HEK293 (cell line): Measurements from ENCODE around the gene GALNTL6.
A peak's percentile ranks its signal among the peaks of the same experiment; 100 is the strongest.

ENCODE experiments used
- FEZF1 ChIP-seq: fragments of 450-650 bp; formaldehyde crosslinking; IDR thresholded peaks from 2 replicates; pipeline ENCODE4 v1.5.1; 2016; ENCODE audit warnings: missing biosample characterization, missing genetic modification characterization
- GFI1B ChIP-seq: fragments of 450-650 bp; formaldehyde crosslinking; IDR thresholded peaks from 2 replicates; pipeline ENCODE4 v1.5.1; 2016; ENCODE audit warnings: missing biosample characterization, missing genetic modification characterization
- GLI2 ChIP-seq: fragments of 450-650 bp; formaldehyde crosslinking; IDR thresholded peaks from 2 replicates; pipeline ENCODE4; 2017; ENCODE audit warnings: missing biosample characterization, missing genetic modification characterization, low read depth, borderline replicate concordance
- GLI4 ChIP-seq: fragments of 450-650 bp; formaldehyde crosslinking; IDR thresholded peaks from 2 replicates; pipeline ENCODE4 v1.5.1; 2016; ENCODE audit warnings: missing biosample characterization, missing genetic modification characterization
- SALL2 ChIP-seq: fragments of 450-650 bp; formaldehyde crosslinking; IDR thresholded peaks from 2 replicates; pipeline ENCODE4 v1.5.0; 2017; ENCODE audit warnings: missing biosample characterization, mild to moderate bottlenecking, missing genetic modification characterization, borderline replicate concordance
- ZBTB10 ChIP-seq: fragments of 450-650 bp; formaldehyde crosslinking; IDR thresholded peaks from 2 replicates; pipeline ENCODE4 v1.5.1; 2016; ENCODE audit warnings: missing biosample characterization, missing genetic modification characterization
- ZFHX2 ChIP-seq: fragments of 450-650 bp; formaldehyde crosslinking; conservative IDR thresholded peaks from 2 replicates; pipeline ENCODE4 v1.5.1; 2016; ENCODE audit warnings: missing biosample characterization, missing genetic modification characterization
- ZFP69B ChIP-seq: fragments of 450-650 bp; formaldehyde crosslinking; IDR thresholded peaks from 2 replicates; pipeline ENCODE4 v1.5.1; 2016; ENCODE audit warnings: missing biosample characterization, missing genetic modification characterization
- ZNF10 ChIP-seq: fragments of 450-650 bp; formaldehyde crosslinking; IDR thresholded peaks from 2 replicates; pipeline ENCODE4 v1.5.1; 2017; ENCODE audit warnings: missing biosample characterization, missing genetic modification characterization
- ZNF114 ChIP-seq: fragments of 450-650 bp; formaldehyde crosslinking; IDR thresholded peaks from 2 replicates; pipeline ENCODE4 v1.5.0; 2017; ENCODE audit warnings: missing biosample characterization, missing genetic modification characterization
- ZNF121 ChIP-seq: fragments of 450-650 bp; formaldehyde crosslinking; IDR thresholded peaks from 2 replicates; pipeline ENCODE4 v1.5.1; 2016; ENCODE audit warnings: missing biosample characterization, missing genetic modification characterization
- ZNF138 ChIP-seq: fragments of 450-650 bp; formaldehyde crosslinking; IDR thresholded peaks from 2 replicates; pipeline ENCODE4 v1.5.1; 2016; ENCODE audit warnings: missing biosample characterization, missing genetic modification characterization, borderline replicate concordance
- ZNF155 ChIP-seq: fragments of 450-650 bp; formaldehyde crosslinking; IDR thresholded peaks from 2 replicates; pipeline ENCODE4 v1.5.1; 2016; ENCODE audit warnings: missing biosample characterization, missing genetic modification characterization
- ZNF16 ChIP-seq: fragments of 450-650 bp; formaldehyde crosslinking; IDR thresholded peaks from 2 replicates; pipeline ENCODE4 v1.5.1; 2016; ENCODE audit warnings: low read depth, missing biosample characterization, missing genetic modification characterization
- ZNF266 ChIP-seq: fragments of 450-650 bp; formaldehyde crosslinking; IDR thresholded peaks from 2 replicates; pipeline ENCODE4 v1.5.1; 2016; ENCODE audit warnings: missing biosample characterization, missing genetic modification characterization, low read depth
- ZNF341 ChIP-seq: fragments of 450-650 bp; formaldehyde crosslinking; IDR thresholded peaks from 2 replicates; pipeline ENCODE4; 2016; ENCODE audit warnings: low read depth, missing biosample characterization, missing genetic modification characterization
- ZNF404 ChIP-seq: fragments of 450-650 bp; formaldehyde crosslinking; IDR thresholded peaks from 2 replicates; pipeline ENCODE4 v1.5.1; 2017; ENCODE audit warnings: missing biosample characterization, missing genetic modification characterization
- ZNF423 ChIP-seq: fragments of 450-650 bp; formaldehyde crosslinking; IDR thresholded peaks from 2 replicates; pipeline ENCODE4 v1.5.1; 2016; ENCODE audit warnings: missing biosample characterization, missing genetic modification characterization
- ZNF433 ChIP-seq: fragments of 450-650 bp; formaldehyde crosslinking; IDR thresholded peaks from 2 replicates; pipeline ENCODE4 v1.5.1; 2016; ENCODE audit warnings: missing biosample characterization, missing genetic modification characterization, low read depth
- ZNF514 ChIP-seq: fragments of 450-650 bp; formaldehyde crosslinking; IDR thresholded peaks from 2 replicates; pipeline ENCODE4 v1.5.1; 2016; ENCODE audit warnings: missing biosample characterization, missing genetic modification characterization
- ZNF521 ChIP-seq: fragments of 450-650 bp; formaldehyde crosslinking; IDR thresholded peaks from 2 replicates; pipeline ENCODE4 v1.5.1; 2017; ENCODE audit warnings: missing biosample characterization, mild to moderate bottlenecking, missing genetic modification characterization
- ZNF555 ChIP-seq: fragments of 450-650 bp; formaldehyde crosslinking; conservative IDR thresholded peaks from 2 replicates; pipeline ENCODE4 v1.5.1; 2017; ENCODE audit warnings: missing biosample characterization, mild to moderate bottlenecking, missing genetic modification characterization, inconsistent platforms
- ZNF560 ChIP-seq: fragments of 450-650 bp; formaldehyde crosslinking; IDR thresholded peaks from 2 replicates; pipeline ENCODE4 v1.5.1; 2017; ENCODE audit warnings: missing biosample characterization, missing genetic modification characterization, borderline replicate concordance
- ZNF561 ChIP-seq: fragments of 450-650 bp; IDR thresholded peaks from 2 replicates; pipeline ENCODE4 v1.5.1; 2018; ENCODE audit warnings: missing biosample characterization, missing genetic modification characterization, borderline replicate concordance
- ZNF677 ChIP-seq: fragments of 450-650 bp; IDR thresholded peaks from 2 replicates; pipeline ENCODE4 v1.5.0; 2018; ENCODE audit warnings: missing biosample characterization, mild to moderate bottlenecking, missing genetic modification characterization, moderate library complexity
- ZNF747 ChIP-seq: fragments of 450-650 bp; formaldehyde crosslinking; IDR thresholded peaks from 2 replicates; pipeline ENCODE4 v1.5.1; 2016; ENCODE audit warnings: missing biosample characterization, missing genetic modification characterization
- ZNF792 ChIP-seq: fragments of 450-650 bp; formaldehyde crosslinking; IDR thresholded peaks from 2 replicates; pipeline ENCODE4 v1.5.1; 2016; ENCODE audit warnings: missing biosample characterization, missing genetic modification characterization
- TF ChIP-seq, protein P1 (sequence below): fragments of 450-650 bp; formaldehyde crosslinking; IDR thresholded peaks from 2 replicates; pipeline ENCODE4 v1.5.1; 2016; ENCODE audit warnings: missing biosample characterization, missing genetic modification characterization
- TF ChIP-seq, protein P2 (sequence below): fragments of 450-650 bp; formaldehyde crosslinking; IDR thresholded peaks from 2 replicates; pipeline ENCODE4 v1.5.1; 2016; ENCODE audit warnings: missing biosample characterization, missing genetic modification characterization, borderline replicate concordance

The GALNTL6 gene

DNA sequence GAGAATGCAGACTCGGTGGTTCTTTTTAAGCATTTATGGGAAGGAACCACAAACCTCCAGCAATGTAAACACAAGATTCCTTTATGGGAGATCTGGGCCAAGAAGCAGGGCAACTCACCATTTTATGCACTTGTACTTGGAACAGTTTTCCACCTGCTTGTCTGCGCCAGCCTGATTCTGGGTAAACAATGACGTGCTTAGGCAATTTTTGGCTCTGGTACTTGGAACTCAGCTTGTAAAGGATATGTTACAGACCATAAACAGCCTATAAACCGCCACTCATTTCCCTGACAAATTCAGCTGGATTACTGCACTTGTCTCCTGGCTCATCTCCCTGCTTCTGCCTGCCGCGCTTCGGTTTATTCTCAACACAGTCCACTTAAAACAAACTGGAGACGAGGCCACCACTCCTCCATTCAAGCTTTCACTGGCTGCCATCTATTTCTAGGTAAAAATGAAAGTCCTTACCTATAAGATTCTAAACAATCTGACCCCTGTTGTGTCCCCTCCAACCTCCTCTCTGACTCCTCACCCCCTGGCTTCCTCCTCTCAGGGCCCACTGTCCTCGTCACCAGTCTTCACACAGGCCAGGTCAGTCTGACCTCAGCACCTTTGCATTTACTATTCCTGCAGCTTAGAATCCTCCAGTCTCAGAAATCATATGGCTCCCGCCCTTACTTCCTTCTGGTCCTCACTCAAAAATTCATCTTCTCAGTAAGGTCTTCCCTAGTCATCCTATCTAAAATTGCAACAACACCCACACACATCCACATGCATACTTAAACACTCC, 1149.6 kb downstream of the GALNTL6 start (continued):
- no peak for TF ChIP-seq ZBTB10 (tag by site-specific recombination)
- no peak for TF ChIP-seq ZNF747 (tag by site-specific recombination)
- no peak for TF ChIP-seq ZNF155 (tag by site-specific recombination)
- TF ChIP-seq GLI2 (tag by site-specific recombination): peak; percentile 75; the same call in 1 of the 2 replicates
- TF ChIP-seq ZNF521 (tag by site-specific recombination): no peak
- no peak for TF ChIP-seq ZNF514
- TF ChIP-seq, protein P1, sequence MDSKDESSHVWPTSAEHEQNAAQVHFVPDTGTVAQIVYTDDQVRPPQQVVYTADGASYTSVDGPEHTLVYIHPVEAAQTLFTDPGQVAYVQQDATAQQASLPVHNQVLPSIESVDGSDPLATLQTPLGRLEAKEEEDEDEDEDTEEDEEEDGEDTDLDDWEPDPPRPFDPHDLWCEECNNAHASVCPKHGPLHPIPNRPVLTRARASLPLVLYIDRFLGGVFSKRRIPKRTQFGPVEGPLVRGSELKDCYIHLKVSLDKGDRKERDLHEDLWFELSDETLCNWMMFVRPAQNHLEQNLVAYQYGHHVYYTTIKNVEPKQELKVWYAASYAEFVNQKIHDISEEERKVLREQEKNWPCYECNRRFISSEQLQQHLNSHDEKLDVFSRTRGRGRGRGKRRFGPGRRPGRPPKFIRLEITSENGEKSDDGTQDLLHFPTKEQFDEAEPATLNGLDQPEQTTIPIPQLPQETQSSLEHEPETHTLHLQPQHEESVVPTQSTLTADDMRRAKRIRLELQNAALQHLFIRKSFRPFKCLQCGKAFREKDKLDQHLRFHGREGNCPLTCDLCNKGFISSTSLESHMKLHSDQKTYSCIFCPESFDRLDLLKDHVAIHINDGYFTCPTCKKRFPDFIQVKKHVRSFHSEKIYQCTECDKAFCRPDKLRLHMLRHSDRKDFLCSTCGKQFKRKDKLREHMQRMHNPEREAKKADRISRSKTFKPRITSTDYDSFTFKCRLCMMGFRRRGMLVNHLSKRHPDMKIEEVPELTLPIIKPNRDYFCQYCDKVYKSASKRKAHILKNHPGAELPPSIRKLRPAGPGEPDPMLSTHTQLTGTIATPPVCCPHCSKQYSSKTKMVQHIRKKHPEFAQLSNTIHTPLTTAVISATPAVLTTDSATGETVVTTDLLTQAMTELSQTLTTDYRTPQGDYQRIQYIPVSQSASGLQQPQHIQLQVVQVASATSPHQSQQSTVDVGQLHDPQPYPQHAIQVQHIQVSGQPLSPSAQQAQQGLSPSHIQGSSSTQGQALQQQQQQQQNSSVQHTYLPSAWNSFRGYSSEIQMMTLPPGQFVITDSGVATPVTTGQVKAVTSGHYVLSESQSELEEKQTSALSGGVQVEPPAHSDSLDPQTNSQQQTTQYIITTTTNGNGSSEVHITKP (tag by site-specific recombination): peak; percentile 76
- no peak for TF ChIP-seq ZNF16 (tag by site-specific recombination)
- peak; percentile 48 for TF ChIP-seq ZFHX2 (tag by site-specific recombination)
- no peak for TF ChIP-seq ZNF423 (tag by site-specific recombination)
- TF ChIP-seq ZNF266: no peak
- TF ChIP-seq FEZF1 (tag by site-specific recombination): peak; percentile 93
- TF ChIP-seq ZNF792 (tag by site-specific recombination): peak; percentile 73; the same call in 1 of the 2 replicates
- TF ChIP-seq ZNF341 (tag by site-specific recombination): 0 out of 2 replicates have a peak, but pooled peaks have one; percentile 18
- TF ChIP-seq GFI1B (tag by site-specific recombination): no peak
- no peak for TF ChIP-seq ZNF404 (tag by site-specific recombination)
- no peak; the same call in 1 of the 2 replicates for TF ChIP-seq ZFP69B (tag by site-specific recombination)
- TF ChIP-seq ZNF433 (tag by site-specific recombination): no peak
- TF ChIP-seq, protein P2, sequence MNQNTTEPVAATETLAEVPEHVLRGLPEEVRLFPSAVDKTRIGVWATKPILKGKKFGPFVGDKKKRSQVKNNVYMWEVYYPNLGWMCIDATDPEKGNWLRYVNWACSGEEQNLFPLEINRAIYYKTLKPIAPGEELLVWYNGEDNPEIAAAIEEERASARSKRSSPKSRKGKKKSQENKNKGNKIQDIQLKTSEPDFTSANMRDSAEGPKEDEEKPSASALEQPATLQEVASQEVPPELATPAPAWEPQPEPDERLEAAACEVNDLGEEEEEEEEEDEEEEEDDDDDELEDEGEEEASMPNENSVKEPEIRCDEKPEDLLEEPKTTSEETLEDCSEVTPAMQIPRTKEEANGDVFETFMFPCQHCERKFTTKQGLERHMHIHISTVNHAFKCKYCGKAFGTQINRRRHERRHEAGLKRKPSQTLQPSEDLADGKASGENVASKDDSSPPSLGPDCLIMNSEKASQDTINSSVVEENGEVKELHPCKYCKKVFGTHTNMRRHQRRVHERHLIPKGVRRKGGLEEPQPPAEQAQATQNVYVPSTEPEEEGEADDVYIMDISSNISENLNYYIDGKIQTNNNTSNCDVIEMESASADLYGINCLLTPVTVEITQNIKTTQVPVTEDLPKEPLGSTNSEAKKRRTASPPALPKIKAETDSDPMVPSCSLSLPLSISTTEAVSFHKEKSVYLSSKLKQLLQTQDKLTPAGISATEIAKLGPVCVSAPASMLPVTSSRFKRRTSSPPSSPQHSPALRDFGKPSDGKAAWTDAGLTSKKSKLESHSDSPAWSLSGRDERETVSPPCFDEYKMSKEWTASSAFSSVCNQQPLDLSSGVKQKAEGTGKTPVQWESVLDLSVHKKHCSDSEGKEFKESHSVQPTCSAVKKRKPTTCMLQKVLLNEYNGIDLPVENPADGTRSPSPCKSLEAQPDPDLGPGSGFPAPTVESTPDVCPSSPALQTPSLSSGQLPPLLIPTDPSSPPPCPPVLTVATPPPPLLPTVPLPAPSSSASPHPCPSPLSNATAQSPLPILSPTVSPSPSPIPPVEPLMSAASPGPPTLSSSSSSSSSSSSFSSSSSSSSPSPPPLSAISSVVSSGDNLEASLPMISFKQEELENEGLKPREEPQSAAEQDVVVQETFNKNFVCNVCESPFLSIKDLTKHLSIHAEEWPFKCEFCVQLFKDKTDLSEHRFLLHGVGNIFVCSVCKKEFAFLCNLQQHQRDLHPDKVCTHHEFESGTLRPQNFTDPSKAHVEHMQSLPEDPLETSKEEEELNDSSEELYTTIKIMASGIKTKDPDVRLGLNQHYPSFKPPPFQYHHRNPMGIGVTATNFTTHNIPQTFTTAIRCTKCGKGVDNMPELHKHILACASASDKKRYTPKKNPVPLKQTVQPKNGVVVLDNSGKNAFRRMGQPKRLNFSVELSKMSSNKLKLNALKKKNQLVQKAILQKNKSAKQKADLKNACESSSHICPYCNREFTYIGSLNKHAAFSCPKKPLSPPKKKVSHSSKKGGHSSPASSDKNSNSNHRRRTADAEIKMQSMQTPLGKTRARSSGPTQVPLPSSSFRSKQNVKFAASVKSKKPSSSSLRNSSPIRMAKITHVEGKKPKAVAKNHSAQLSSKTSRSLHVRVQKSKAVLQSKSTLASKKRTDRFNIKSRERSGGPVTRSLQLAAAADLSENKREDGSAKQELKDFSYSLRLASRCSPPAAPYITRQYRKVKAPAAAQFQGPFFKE (tag by site-specific recombination): no peak
- TF ChIP-seq ZNF677 (tag by site-specific recombination): no peak
- no peak for TF ChIP-seq ZNF560
- TF ChIP-seq ZNF121 (tag by site-specific recombination): no peak
- no peak for TF ChIP-seq ZNF555 (tag by site-specific recombination)
- peak; percentile 90 for TF ChIP-seq ZNF561 (tag by site-specific recombination)
- TF ChIP-seq GLI4 (tag by site-specific recombination): no peak
- TF ChIP-seq SALL2: no peak
- TF ChIP-seq ZNF114: no peak
- TF ChIP-seq ZNF138 (tag by site-specific recombination): no peak
- TF ChIP-seq ZNF10 (tag by site-specific recombination): peak; percentile 60; the same call in 1 of the 2 replicates
